Measurements from ENCODE around the gene DNAL4. TPM values are rescaled to one million over a fixed set of nuclear protein-coding genes. Genes with fewer than 3 reads are reported as not detected.

The DNAL4 gene
- total RNA-seq, 1 donor from 2014 or later: 14.7 TPM

DNA sequence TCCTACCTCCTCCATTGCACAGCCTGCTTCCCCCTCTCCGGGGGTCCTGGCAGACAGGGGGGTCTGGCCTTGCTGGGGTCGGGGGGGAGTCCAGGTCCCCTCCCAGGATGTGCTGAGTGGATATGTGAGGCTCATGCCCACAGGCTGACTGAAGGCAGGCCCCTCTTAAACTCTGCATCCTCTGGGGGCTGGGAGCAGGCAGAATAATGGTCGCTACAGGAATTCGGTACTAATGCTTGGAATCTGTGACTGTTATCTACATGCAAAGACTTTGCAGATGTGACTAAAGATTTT lies 36.5 kb downstream of the DNAL4 start:
- TF ChIP-seq POLR2A (IDR thresholded peaks at IDR 0.05): no peak
- TF ChIP-seq, protein P1, sequence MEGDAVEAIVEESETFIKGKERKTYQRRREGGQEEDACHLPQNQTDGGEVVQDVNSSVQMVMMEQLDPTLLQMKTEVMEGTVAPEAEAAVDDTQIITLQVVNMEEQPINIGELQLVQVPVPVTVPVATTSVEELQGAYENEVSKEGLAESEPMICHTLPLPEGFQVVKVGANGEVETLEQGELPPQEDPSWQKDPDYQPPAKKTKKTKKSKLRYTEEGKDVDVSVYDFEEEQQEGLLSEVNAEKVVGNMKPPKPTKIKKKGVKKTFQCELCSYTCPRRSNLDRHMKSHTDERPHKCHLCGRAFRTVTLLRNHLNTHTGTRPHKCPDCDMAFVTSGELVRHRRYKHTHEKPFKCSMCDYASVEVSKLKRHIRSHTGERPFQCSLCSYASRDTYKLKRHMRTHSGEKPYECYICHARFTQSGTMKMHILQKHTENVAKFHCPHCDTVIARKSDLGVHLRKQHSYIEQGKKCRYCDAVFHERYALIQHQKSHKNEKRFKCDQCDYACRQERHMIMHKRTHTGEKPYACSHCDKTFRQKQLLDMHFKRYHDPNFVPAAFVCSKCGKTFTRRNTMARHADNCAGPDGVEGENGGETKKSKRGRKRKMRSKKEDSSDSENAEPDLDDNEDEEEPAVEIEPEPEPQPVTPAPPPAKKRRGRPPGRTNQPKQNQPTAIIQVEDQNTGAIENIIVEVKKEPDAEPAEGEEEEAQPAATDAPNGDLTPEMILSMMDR (IDR thresholded peaks at IDR 0.05): no peak
- TF ChIP-seq POLR2AphosphoS5 (IDR thresholded peaks at IDR 0.05; ENCODE audit: insufficient read depth in 1 of 2, low read depth in 1 of 2): no peak
- intact Hi-C loops (cut with DNase I): no loop called here

DNA sequence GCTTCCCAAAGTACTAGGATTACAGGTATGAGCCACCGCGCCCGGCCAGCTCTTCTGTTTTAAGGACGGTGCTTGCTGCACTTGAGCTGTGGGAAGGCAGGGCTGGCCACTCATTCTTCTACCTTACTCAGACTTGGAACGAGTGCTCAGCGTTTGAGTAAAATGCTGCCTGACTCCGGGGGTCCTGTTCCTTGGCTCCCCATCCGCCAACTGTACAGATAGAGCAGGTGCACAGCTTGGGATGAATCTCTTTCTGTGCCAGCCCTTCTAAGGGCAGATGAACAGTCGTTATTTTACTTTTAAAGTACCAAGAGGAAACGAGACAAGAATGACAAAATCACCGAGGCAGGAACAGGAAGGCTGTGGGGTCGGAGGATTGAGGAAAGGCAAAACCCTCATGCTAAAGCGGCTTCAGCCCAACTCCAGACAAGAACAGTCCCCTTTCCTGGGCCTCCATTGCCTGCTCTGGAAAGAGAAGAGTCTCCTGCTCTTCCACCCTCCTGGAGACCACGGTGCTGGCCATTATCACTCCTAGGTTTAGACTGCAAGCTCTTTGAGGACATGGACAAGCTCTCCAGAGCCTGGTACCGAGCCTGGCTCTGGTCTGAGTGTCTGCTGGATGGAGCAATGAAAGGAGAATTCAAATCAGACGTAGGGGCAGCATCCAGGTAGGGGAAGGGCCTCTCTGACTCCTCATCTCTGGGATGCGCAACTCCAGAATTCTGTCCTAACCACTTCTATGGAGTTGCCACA lies 37.1 kb downstream of the DNAL4 start:
- Histone ChIP-seq H3K9me3 (no peaks in the 10 kb centered on the region), H3K4me3 (peak overlapping the region; percentile 69 to 94), H3K36me3 (peaks cover 0 to 8% of the 10 kb centered on the region in 2 donors), H3K27me3 (no peaks in the 10 kb centered on the region), H3K27ac (peak overlapping the region; percentile 97), H3K4me1 (peaks cover 38% of the 10 kb centered on the region)
- no peak for DNase-seq (ENCODE audit: extremely low spot score in 2 of 2)
- intact Hi-C loops (cut with DNase I): no loop called here
- TF ChIP-seq POLR2AphosphoS5 (IDR thresholded peaks at IDR 0.05; ENCODE audit: insufficient read depth in 1 of 2, low read depth in 1 of 2) (no peak), POLR2A (IDR thresholded peaks at IDR 0.05) (no peak)
- TF ChIP-seq, protein P1 (IDR thresholded peaks at IDR 0.05): no peak

More for the DNA sequence above, 36.5 kb downstream of the DNAL4 start:
- no peak overlapping the region for H3K4me3 ChIP-seq
- no peaks in the 10 kb centered on the region for H3K9me3 ChIP-seq
- H3K4me1 ChIP-seq: peaks cover 33% of the 10 kb centered on the region
- peaks cover 0 to 3% of the 10 kb centered on the region in 2 donors for H3K36me3 ChIP-seq
- DNase-seq (ENCODE audit: extremely low spot score in 2 of 2): no peak
- H3K27me3 ChIP-seq: no peaks in the 10 kb centered on the region
- H3K27ac ChIP-seq: peak overlapping the region; percentile 97

DNA sequence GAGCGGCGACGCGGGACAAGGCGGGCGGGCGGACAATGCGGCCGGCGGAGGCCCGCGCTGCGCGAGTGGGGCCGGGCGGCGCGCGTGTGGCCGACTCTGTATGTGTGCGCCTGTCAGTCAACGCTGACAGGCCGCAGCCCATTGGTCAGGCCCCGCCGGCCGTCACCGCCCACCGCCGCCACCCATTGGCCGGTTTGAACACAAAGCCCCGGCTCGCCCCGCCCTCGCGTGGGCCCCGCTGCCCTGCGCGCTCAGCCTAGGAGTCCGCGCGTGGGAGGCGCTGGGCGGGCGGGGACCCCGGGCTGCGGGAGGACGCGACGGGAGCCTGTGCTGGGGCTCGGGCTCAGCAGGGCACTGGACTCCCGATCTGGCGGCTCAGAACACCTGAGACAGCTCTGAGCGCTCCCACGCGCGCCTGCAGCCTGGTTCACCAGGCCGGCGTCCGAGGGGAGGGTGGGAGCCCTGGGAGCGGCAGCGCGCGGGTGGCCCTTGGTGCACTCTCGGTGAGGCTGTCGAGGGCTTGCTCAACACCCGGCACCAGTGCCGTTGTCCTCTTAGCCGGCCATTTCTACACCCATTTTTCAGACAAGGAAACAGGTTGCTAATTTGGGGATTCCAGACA lies 37.9 kb downstream of the DNAL4 start, which contains the start of gene SUN2:
TSS of gene SUN2 (minus strand) at position 88 of the 622 bp plus-strand sequence. CDS start 3,370 bp downstream, outside the sequence.
- H3K27ac ChIP-seq: peak within 1 kb of the TSS; percentile 97
- no peaks in the 10 kb centered on the region for H3K9me3 ChIP-seq
- peaks cover 47% of the 10 kb centered on the region for H3K4me1 ChIP-seq
- peak in 1 of 2 donors; percentile 93 for DNase-seq (ENCODE audit: extremely low spot score in 2 of 2)
- TF ChIP-seq POLR2A (IDR thresholded peaks at IDR 0.05) (peak in 1 of 2 donors; percentile 25), POLR2AphosphoS5 (IDR thresholded peaks at IDR 0.05; ENCODE audit: insufficient read depth in 1 of 2, low read depth in 1 of 2) (peak in 1 of 2 donors; percentile 77)
- TF ChIP-seq, protein P1 (IDR thresholded peaks at IDR 0.05): no peak
- no peaks in the 10 kb centered on the region for H3K27me3 ChIP-seq
- peak within 1 kb of the TSS; percentile 69 to 94 for H3K4me3 ChIP-seq
- peaks cover 0 to 16% of the 10 kb centered on the region in 2 donors for H3K36me3 ChIP-seq
- intact Hi-C loops (cut with DNase I): no loop called here

DNA sequence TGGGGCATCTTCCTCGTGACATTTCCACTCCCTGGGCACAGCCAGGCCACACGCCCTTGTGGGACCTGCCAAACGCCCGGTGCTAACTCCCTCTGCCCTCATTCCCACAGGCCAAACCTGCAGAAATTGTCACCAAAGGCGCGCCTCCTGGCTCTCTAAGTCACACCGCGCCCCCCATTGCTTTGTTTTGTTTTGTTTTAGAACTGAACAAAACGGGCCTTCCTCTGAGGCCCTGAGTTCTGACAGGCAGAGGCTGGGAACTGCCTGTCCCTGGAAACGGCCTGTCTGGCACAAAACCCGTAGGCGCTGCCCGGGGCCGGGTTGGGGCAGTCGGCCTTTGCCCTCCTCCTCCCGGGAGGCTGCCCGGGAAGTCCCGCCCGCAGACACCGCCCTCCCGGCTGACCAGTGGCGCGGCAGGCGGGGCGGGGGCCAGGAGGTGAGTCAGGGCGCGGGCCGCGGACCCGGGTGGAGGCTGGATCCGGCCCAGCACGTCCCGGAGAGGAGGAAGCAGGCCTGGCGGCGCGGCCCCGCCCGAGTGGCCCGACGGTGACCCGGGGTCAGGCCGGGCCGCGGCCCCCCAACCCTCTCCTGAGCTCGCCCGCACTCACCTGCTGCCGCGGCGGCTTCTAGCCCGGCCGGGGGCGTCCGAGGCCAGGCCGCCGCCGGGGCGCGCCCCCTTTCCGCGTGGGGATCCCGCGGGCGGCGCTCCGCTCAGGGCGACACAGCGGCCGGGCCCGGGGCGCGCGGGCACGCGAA lies 38.6 kb downstream of the DNAL4 start:
- Histone ChIP-seq H3K27me3 (no peaks in the 10 kb centered on the region), H3K4me1 (peaks cover 53% of the 10 kb centered on the region), H3K36me3 (peaks cover 4 to 23% of the 10 kb centered on the region in 2 donors), H3K9me3 (no peaks in the 10 kb centered on the region), H3K4me3 (peak overlapping the region; percentile 69 to 94), H3K27ac (peak overlapping the region; percentile 97)
- intact Hi-C loops (cut with DNase I): no loop called here
- DNase-seq (ENCODE audit: extremely low spot score in 2 of 2): peak in 1 of 2 donors; percentile 93
- TF ChIP-seq POLR2A (IDR thresholded peaks at IDR 0.05): peak in 1 of 2 donors; percentile 29
- peak; percentile 59 to 92 for TF ChIP-seq POLR2AphosphoS5 (IDR thresholded peaks at IDR 0.05; ENCODE audit: insufficient read depth in 1 of 2, low read depth in 1 of 2)
- TF ChIP-seq, protein P1 (IDR thresholded peaks at IDR 0.05): no peak

Data from vagina (tissue), 2 donors.